ENCODE measurements around the gene TMEM132E.

TMEM132E gene

DNA sequence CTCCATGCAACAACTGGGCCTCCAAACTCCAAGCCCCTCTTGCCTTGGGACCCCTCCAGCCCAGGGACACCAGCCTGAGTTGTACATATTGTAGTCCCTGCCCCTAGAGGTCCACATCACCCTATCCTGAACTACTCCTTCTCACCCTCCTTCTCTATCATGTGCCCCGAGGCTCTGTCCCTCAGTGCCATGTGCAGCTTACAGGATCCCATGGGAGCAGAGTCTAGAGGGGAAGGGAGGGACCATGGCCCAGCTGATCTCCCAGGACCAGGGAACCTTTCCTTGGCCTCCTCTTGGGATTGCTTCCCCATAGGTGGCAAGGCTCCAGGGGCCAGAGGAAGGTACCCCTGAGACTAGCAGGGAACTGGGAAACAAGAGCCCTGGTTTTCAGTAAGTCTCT is 35.3 kb downstream of the TMEM132E start:
- Histone ChIP-seq H3K36me3 (ENCODE audit: insufficient read depth, low read length) (no peaks in the 10 kb centered on the region), H3K79me2 (ENCODE audit: insufficient read depth, low read length) (no peaks in the 10 kb centered on the region), H3K27ac (ENCODE audit: low read depth, low read length, poor library complexity, severe bottlenecking) (no peak overlapping the region), H3K9ac (ENCODE audit: low read length) (no peak overlapping the region), H3K4me2 (ENCODE audit: low read length) (no peak overlapping the region), H3K9me3 (ENCODE audit: low read length) (no peaks in the 10 kb centered on the region), H3F3A (ENCODE audit: insufficient read depth, low read length) (no peaks in the 10 kb centered on the region), H3K27me3 (ENCODE audit: insufficient read depth, low read length) (no peaks in the 10 kb centered on the region), H3K9me2 (ENCODE audit: low read depth, low read length) (no peaks in the 10 kb centered on the region), H4K20me1 (ENCODE audit: insufficient read depth, low read length) (no peaks in the 10 kb centered on the region), H3K4me1 (ENCODE audit: insufficient read depth, low read length, severe bottlenecking) (no peaks in the 10 kb centered on the region), H3K4me3 (ENCODE audit: low read depth, low read length, poor library complexity, severe bottlenecking) (no peak overlapping the region), H2AFZ (ENCODE audit: low read length) (no peak overlapping the region)
- TF ChIP-seq, protein P1, sequence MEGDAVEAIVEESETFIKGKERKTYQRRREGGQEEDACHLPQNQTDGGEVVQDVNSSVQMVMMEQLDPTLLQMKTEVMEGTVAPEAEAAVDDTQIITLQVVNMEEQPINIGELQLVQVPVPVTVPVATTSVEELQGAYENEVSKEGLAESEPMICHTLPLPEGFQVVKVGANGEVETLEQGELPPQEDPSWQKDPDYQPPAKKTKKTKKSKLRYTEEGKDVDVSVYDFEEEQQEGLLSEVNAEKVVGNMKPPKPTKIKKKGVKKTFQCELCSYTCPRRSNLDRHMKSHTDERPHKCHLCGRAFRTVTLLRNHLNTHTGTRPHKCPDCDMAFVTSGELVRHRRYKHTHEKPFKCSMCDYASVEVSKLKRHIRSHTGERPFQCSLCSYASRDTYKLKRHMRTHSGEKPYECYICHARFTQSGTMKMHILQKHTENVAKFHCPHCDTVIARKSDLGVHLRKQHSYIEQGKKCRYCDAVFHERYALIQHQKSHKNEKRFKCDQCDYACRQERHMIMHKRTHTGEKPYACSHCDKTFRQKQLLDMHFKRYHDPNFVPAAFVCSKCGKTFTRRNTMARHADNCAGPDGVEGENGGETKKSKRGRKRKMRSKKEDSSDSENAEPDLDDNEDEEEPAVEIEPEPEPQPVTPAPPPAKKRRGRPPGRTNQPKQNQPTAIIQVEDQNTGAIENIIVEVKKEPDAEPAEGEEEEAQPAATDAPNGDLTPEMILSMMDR (IDR thresholded peaks at IDR 0.05; ENCODE audit: low read length): no peak
- TF ChIP-seq EZH2 (IDR thresholded peaks at IDR 0.05; ENCODE audit: borderline replicate concordance, low read length): no peak

DNA sequence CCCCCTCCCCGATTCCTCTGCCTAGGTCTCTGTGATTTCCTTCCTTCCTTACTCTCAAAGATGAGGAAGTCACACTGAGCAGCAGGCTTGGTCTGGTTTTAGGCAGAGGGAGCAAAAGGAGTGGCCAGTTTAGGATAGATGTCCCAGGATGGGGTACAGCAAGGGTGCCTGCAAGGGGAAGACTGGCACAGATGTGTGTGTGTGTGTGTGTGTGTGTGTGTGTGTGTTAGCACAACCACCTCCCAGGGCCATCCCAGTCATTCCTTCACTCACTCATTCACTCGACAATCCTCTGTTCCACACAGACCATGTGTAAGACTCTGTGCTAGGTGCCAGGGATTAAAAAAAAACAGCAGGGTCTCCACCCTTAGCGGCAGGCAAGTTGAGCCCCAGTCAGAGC is 35.9 kb downstream of the TMEM132E start:
- H4K20me1 ChIP-seq (ENCODE audit: insufficient read depth, low read length): no peaks in the 10 kb centered on the region
- H2AFZ ChIP-seq (ENCODE audit: low read length): no peak overlapping the region
- H3K27ac ChIP-seq (ENCODE audit: low read depth, low read length, poor library complexity, severe bottlenecking): no peak overlapping the region
- H3K4me3 ChIP-seq (ENCODE audit: low read depth, low read length, poor library complexity, severe bottlenecking): no peak overlapping the region
- H3K27me3 ChIP-seq (ENCODE audit: insufficient read depth, low read length): no peaks in the 10 kb centered on the region
- no peaks in the 10 kb centered on the region for H3K9me2 ChIP-seq (ENCODE audit: low read depth, low read length)
- no peaks in the 10 kb centered on the region for H3K9me3 ChIP-seq (ENCODE audit: low read length)
- no peaks in the 10 kb centered on the region for H3K36me3 ChIP-seq (ENCODE audit: insufficient read depth, low read length)
- H3K4me1 ChIP-seq (ENCODE audit: insufficient read depth, low read length, severe bottlenecking): no peaks in the 10 kb centered on the region
- H3F3A ChIP-seq (ENCODE audit: insufficient read depth, low read length): no peaks in the 10 kb centered on the region
- no peak overlapping the region for H3K4me2 ChIP-seq (ENCODE audit: low read length)
- TF ChIP-seq, protein P1 (IDR thresholded peaks at IDR 0.05; ENCODE audit: low read length): no peak
- TF ChIP-seq EZH2 (IDR thresholded peaks at IDR 0.05; ENCODE audit: borderline replicate concordance, low read length): no peak
- H3K9ac ChIP-seq (ENCODE audit: low read length): no peak overlapping the region
- H3K79me2 ChIP-seq (ENCODE audit: insufficient read depth, low read length): no peaks in the 10 kb centered on the region

DNA sequence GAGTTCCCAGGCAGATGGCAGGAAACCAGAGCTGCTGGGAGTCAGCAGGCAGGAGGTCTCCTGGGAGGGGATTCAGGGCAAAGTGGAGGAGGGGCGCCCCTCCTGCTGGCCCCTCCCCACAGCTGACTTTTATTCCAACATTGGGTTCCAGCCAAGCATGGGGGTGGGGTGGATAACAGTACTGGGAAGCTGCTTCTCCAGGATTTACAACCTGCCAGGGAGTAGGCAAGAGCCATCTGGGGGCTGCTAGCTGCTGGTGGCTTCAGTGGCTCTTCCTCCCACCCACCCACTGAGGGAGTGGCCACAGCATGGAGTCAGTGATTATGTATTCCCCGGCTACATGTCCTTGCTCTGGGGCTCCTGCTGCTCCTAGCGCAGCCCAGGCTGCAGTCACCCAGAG is 36.8 kb downstream of the TMEM132E start:
- H3K9me3 ChIP-seq (ENCODE audit: low read length): no peaks in the 10 kb centered on the region
- H4K20me1 ChIP-seq (ENCODE audit: insufficient read depth, low read length): no peaks in the 10 kb centered on the region
- H2AFZ ChIP-seq (ENCODE audit: low read length): no peak overlapping the region
- no peak for TF ChIP-seq EZH2 (IDR thresholded peaks at IDR 0.05; ENCODE audit: borderline replicate concordance, low read length)
- TF ChIP-seq, protein P1 (IDR thresholded peaks at IDR 0.05; ENCODE audit: low read length): no peak
- no peaks in the 10 kb centered on the region for H3K4me1 ChIP-seq (ENCODE audit: insufficient read depth, low read length, severe bottlenecking)
- no peaks in the 10 kb centered on the region for H3K79me2 ChIP-seq (ENCODE audit: insufficient read depth, low read length)
- no peaks in the 10 kb centered on the region for H3F3A ChIP-seq (ENCODE audit: insufficient read depth, low read length)
- no peak overlapping the region for H3K4me3 ChIP-seq (ENCODE audit: low read depth, low read length, poor library complexity, severe bottlenecking)
- no peaks in the 10 kb centered on the region for H3K36me3 ChIP-seq (ENCODE audit: insufficient read depth, low read length)
- H3K27ac ChIP-seq (ENCODE audit: low read depth, low read length, poor library complexity, severe bottlenecking): no peak overlapping the region
- no peaks in the 10 kb centered on the region for H3K9me2 ChIP-seq (ENCODE audit: low read depth, low read length)
- H3K27me3 ChIP-seq (ENCODE audit: insufficient read depth, low read length): no peaks in the 10 kb centered on the region
- H3K4me2 ChIP-seq (ENCODE audit: low read length): no peak overlapping the region
- no peak overlapping the region for H3K9ac ChIP-seq (ENCODE audit: low read length)
